HG03460 (cell line): ENCODE results near the gene PRKN.
"Not testable (repeated sequence)": the region's sequence is repeated elsewhere in the genome, so short reads cannot be mapped to it uniquely, and the experiment has no call there.

Experiments
- ATAC-seq: cut with Tn5 transposase; IDR thresholded peaks from one replicate; pipeline ENCODE4 v1.9.1; 2021; ENCODE audit not compliant: unreplicated experiment

Gene PRKN

DNA sequence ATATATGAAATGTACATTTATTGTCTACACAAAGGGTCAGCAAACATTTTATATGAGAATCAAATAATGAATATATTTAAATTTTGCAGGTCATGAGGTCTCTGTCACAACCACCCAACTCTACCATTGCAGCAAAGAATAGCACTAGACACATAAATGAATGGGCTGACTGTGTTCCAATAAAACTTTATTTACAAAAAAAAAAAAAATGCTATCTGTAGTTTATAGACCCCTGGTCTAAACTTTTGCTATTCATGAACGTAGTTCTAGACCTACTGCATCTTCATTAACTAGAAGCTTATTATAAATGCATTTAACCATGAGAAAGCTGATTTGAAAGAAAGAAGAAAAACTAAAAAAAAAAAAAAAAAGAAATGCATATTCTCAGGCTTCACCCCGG is 842.8 kb downstream of the PRKN start:
- no peak for ATAC-seq

DNA sequence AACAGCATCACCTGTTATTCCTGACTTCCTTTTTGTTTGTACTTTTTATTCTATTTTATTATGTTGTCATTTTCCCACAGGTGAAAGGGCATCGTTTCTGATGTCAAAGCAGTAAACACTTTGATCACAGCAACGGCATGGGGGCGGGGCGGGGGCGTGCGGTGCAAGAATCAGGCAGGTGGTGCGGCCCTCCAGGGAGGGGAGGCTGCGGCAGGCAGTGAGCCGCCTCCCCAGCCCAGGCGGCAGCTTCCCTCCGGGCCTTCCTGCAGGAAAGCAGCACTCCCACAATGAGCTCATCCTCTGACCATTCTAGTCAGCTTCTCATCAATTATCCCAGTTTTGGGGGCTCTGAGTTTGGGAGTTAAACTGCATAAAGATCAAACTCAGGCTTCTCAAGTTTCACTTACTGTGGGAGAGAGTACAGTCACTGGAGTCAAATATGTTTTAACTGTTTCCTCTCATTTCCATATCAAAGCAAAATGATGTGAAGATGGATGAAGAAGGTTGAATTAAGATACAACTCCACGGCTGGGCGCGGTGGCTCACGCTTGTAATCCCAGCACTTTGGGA is 845.3 kb downstream of the PRKN start:
- no peak for ATAC-seq

DNA sequence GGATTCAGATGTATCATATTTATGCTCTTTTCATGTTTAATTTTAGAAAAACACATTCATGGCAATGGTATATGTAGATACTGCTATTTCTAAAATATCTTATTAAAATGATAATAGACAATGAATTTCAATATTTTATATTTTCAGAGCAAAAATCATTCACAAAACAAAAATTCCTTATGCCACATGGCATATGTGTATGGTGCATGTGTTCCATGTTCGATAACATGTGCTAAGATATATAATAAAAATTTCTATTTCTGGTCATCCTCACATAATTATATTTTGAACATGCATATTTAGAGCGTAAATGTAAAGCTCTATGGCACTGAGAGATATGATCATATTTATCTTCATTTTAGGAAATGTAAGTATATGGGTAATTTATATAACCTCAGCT is 847.5 kb downstream of the PRKN start:
- ATAC-seq: no peak

DNA sequence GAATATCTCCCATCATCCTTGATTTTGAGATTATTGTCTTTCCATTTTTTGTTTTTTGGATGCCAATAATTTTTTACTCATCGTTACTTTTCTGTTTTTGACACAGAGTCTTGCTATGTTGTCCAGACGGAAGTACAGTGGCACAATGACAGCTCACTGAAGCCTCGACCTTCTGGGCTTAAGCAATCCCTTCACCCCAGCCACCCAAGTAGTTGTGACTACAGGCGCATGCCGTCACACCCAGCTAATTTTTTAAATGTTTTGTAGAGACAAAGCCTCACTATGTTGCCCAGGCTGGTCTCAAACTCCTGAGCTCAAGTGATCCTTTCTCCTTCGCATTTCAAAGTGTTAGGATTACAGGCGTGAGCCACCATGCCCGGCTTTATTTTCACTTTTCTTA is 851.3 kb downstream of the PRKN start:
- ATAC-seq: no peak

DNA sequence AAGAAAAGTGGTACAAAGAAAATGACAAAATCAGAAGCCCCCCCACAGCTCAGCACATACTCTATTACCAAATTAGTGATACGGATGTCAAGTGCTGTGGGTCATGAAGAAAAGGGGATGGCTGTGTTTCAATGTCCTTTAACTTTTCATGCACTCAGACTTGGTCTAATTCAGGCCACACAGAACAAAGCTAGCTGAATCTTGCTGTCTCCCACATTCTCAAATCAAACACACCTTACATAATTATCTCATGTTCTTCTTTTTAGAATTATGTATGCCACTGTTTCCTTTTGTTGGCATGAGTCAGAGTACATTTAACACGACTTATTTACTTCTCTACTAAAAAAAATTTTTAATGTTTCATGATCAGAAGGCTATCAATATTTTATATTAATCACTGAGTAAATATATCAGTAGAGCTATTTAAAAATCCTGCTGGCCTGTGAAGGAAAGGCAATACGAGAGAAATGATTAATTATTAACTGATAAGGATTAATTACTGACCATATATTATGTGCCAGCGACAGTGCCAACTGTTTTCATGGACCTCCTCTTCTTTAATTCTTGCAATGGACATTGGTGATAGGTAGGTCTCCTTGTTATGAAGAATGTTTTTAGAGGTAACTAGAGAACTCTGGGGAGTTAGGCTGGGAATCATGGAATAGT is 857.2 kb downstream of the PRKN start:
- no peak for ATAC-seq

DNA sequence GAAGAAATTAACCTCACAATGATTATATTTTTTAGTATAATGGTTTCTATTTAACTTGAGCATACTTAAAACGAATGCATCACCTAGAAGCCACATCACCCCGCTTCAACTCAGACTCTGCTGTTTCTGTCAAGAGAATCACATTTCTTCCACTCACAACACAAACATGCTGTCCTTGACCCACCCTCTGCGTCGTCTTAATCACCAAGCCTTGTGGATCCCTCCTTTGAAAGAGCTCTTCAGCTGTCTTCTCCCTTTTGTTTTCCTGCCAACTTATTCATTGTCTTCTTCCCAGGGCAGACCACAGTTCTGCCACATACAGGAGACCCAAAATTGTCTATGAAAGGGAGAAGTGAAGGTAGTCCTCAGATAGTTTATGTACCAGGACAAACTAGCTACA is 858.1 kb downstream of the PRKN start:
- ATAC-seq: no peak

DNA sequence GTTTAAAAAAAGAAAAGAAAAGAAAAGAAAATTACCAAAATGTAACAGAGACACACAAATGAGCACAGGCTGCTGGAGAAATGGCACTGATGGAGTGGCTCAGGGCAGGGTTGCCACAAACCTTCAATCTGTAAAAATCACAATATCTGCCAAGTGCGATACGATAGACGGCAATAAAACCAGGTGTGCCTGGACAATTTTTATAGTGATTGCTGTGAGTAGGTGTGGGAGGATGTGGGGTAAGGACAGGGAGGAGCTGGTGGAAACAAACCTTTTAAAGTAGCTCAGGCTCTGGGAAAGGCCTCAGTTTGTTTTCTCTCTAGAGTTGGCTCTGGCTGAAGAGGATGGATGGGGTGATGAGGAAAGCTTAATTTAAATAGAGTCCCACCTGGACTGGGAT is 861.0 kb downstream of the PRKN start:
- ATAC-seq: no peak

DNA sequence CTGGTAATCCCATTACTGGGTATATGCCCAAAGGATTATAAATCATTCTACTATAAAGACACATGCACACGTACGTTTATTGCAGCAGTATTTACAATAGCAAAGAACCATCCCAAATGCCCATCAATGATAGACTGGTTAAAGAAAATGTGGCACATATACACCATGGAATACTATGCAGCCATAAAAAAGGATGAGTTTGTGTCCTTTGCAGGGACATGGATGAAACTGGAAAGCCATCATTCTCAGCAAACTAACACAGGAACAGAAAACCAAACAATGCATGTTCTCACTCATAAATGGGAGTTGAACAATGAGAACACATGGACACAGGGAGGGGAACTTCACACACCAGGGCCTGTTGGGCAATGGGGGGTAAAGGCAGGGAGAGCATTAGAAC is 866.5 kb downstream of the PRKN start:
- ATAC-seq: not testable (repeated sequence)

DNA sequence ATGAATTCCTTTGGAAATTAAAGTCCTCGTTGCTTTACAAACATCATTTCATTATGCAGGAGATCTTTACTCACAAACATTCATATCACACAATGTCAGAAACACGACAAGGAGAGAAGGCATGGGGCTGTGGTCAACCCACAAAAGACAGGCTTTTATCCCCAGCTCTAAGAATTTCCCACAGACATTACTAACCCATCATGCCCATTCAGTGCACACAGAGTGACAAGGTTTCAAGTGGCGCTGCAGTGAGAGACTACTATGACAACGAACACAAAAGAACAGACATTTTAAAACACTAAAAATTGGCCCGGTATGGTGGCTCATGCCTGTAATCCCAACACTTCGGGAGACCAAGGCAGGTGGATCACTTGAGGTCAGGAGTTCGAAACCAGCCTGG is 873.9 kb downstream of the PRKN start:
- ATAC-seq: no peak

DNA sequence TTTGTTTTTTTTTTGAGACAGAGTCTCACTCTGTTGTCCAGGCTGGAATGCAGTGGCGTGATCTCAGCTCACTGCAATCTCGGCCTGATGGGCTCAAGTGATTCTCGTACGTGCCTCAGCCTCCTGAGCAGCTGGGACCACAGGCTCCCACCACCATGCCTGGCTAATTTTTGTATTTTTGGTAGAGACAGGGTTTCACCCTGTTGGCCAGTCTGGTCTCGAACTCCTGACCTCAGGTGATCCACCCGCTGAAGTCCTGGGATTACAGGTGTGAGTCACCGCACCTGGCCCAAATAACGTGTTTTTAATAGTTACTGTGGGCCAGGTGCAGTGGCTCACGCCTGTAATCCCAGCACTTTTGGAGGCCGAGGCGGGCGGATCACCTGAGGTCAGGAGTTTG is 876.1 kb downstream of the PRKN start:
- ATAC-seq: not testable (repeated sequence)

DNA sequence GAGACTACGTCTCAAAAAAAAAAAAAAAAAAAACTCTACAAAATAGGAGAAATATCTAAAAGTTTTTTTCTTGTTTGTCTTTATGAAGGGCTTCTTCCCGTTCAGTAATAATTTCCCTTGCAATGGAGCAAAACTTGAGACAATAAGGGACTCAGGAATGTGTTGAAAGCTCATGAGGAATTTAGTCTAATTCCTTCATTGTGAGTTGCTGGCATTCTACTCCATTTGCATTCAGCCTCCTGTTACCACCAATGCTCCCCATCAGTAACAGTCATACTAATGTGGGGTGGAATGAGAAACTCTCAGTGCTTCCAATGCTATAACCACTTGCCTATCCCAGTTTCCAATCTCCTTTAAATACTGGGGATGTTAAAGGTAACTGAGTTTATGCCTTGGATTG is 877.0 kb downstream of the PRKN start:
- no peak for ATAC-seq

DNA sequence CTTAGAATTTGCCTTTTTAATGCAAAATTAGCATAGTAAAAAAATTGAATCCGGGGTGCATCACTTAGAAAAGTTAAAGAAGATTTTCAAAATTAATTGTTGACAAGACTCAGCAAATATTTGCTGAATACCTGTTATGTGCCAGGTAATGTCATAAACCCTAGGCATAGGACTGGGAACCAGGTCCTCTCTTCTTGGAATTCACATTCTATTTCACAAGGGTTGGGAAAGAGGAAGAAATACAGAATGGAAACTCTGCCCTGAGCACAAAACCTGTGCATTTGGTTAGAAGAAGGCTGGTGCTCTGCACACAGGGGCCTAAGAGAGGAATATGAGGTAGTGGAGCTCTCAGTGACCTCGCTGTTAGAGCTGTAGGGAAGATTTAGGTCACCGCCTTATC is 879.9 kb downstream of the PRKN start:
- ATAC-seq: no peak

DNA sequence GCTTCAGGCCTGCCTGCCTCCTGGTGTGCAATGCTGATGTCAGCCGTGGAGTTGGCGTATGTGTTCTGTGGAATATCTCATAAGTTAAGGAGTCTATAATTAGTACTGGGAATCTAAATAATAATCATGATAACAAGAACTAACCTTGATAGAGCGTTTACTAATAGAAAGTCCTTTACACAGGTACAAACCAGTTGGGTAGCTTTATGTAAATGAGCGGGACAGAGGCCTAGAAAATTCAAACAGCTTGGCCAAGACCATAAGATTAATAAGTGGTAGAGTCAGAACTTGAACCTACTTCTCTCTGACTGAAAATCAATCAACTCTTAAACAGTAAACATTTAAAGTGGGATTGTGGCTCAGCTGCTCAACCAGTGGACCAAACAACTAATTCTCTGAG is 882.8 kb downstream of the PRKN start:
- ATAC-seq: no peak

DNA sequence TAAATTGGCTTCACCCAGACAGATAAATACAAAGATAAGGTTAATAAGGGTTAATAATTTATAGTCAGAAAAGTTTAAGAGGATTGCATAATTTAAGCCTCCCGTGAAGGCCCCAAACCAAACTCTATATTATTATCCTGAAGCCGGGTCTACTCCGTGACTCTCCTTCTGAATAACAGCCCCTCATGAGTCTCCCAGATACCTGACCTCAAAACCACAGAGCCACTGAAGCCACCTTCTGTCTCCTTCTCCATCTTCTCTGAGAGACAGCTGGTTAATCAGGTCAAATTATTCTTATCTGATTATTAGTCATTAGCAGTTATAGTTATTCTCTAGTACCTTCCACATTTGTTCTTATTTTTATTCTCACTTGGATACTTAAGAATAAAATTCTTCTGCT is 884.5 kb downstream of the PRKN start:
- no peak for ATAC-seq

DNA sequence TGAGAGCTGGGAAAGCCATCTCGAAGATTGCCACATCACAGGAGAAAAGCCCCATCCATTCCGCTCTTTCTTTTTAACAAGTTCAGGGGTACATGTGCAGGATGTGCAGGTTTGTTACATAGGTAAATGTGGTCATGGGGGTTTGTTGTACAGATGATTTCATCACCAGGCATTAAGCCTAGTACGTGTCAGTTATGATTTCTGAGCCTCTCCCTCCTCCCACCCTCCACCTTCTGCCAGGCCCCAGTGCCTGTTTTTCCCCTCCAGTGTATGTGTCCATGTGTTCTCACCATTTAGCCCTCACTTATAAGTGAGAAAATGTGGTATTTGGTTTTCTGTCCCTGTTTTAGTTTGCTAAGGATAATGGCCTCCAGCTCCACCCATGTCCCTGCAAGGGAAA is 887.2 kb downstream of the PRKN start:
- no peak for ATAC-seq

DNA sequence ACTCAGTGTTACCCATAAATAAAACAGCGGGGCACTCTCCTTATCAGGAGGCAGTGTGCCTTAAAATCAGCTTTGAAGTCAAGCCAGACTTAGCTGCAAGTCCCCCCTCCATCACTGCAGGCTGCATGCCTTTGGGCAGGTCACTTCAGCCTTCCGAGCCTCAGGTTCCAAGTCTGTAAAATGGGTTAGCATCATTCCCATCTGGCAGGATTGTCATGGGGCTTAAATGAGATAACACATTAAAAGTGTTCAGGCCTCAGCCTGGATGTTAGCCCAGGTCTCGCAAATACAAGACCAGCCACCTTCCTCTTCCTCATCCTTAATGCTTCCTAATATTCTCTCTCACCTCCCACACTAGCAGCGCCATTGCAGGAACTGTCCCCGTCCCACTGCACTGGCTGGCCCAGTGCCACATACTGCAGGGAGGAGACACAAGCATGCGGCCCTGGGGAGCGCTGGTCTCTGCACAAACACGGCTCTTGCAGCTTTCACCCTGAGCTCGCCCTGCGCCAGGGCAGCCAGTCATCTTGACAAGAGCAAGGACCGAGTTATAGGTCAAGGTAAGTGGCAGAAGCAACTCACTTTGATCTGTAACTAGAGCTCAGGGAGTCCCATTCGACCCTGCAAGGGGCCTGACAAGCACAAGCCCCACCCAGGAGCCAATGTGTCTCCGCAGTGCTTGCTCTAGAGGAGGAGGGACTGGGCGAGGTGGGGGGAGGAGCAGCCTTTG is 889.1 kb downstream of the PRKN start:
- no peak for ATAC-seq

DNA sequence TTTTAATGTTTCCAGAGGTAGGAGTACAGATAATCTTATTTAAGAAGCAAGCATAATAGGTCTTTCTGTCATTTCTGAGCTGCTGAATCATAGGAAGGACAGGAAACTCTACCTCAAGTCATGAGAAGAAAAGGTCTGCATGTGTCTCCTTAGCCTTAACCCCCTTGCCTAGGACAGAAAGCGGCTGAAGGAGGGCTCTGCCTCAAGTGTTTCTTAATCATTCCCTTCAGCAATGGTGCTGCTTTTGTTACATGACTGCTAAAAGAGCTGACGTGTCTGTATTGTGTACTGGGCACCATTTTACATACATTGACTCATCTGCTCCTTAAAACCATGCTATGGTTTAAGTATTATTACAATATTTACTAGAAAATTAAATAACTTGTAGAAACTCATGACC is 889.7 kb downstream of the PRKN start:
- ATAC-seq: no peak

DNA sequence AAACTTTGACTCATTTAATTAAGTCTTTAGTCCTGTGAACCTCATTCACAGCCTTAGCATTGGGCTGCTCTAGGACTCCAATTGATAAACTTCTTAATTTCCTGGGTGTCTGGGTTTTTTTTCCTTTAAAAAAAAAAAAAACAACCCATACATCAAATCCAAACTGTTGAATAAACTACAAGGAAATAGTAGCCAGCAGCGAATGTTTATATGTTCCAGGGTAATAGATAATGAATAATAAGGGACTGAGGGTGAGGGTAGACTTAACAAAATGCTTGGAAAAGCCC is 890.2 kb downstream of the PRKN start:
- no peak for ATAC-seq

DNA sequence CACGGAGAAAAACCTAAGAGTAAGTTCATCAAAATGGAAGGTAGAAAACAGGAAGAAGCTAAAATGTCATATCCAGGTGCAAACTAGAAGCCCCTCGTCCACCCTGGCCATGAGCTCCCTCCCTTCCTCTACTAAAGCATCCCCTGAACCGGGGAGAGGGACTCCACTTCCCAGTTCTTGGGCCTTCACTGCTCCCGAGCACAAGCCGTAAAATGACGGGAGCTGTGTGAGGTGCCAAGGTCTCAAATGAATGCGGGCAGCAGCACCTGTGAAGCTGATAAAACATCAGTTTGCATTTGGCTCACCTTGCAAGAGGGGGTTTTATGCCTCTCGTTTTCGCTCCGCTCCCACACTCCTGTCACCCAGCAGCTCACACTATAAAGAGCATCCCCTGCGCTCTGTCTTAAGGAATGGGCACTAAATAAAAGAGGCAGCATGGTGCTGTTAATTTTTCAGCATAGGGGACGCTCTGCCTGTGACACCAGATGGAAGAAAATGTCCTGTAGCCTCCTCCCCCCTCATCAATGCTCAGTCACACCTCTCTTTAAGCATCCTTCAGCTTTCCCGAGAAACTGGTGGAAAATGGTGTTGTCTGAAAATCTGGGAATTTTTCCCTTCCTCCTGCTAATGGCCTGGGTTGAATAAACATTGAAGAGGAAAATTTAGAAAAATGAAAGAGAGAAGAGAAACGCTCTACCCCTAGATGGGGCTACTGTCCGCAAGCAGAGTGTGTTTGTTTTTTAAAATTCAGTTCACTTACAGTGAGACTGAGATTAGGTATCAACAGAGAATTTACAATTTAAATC is 890.7 kb downstream of the PRKN start:
- ATAC-seq: no peak

DNA sequence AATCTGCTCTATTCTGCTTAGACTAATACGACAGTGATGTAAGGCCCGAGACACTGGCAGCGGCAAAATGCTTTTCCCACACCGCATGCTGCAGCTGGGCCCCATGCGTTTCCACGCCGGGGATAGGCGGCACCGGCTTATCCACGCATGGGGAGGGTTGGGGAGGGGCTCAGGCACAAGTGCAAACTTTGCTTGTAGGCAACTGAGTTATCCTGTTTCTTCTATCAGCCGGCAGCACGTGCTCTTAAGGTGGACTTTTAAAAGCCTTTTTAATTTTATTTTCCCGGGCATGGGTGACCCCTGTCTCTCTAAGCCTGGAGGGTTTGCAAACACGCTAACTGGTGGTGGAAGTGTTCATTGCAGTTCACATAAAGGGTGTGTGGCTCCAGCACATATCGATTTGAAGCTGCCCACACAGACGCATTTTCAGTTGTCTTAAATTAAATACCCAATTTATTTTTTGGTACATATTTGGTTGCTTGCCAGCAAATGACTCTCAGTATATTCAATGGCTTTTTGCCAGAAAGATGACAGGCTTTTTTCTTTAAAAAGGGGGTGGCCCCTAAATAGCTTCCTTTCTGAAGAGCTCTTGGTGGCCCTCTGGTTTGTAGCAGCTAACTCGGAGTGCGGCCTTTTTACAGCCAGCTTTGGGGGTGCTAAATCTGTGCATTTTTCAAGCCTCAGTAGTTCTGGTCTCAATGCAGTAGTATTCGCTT is 891.9 kb downstream of the PRKN start:
- ATAC-seq: no peak

DNA sequence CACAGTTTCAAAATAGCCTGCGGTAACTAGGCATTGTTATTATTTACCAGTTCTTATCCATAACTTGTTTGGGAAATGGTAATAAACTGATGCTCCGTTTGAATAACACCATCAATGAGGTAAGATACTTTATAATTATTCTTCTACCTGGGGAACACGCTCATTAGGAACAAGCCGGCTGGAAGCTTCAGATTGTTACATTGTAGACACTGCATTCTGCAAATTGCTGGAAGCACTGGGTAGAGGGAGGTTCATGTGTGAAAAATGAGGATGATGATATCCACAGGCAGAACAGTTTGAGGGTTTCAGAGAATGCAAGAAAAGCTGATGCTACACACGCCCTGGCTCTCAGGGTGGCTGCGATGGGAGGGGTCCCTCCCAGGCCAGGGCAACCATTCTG is 893.1 kb downstream of the PRKN start:
- ATAC-seq: no peak
